GM12878 (cell line): ENCODE measurements around the gene ZMYND10. TPM values are rescaled to one million over a fixed set of nuclear protein-coding genes. Genes with fewer than 3 reads are reported as not detected.

Experiments used
- ATAC-seq: fragments of 200-7000 bp; cut with Tn5 transposase; 3 replicates; pipeline ENCODE4 v1.9.1; 2020; ENCODE audit warnings: mild to moderate bottlenecking, moderate library complexity
- BruUV-seq: library from RNA; stranded (reverse); fragments of 400-500 nt; replicated peaks from 2 replicates; lab custom pipeline; 2021; lab: Mats Ljungman, UMichigan
- CTCF ChIA-PET: fragments of 300-600 bp; sonication (Branson Sonifier 250); formaldehyde crosslinking; extraction: SDS; loops from one replicate; lab custom pipeline; 2021; ENCODE audit warnings: inconsistent platforms; lab: Yijun Ruan, JAX
- POLR2A ChIA-PET: fragments of 350-600 bp; formaldehyde crosslinking; extraction: SDS; loops from one replicate; lab custom pipeline; 2021; ENCODE audit warnings: inconsistent platforms; lab: Charles Lee
- RAD21 ChIA-PET: fragments of 300-600 bp; sonication (Branson Sonifier 250); formaldehyde crosslinking; loops from one replicate; lab custom pipeline; 2023; ENCODE audit warnings: antibody characterized with exemption; ENCODE audit not compliant: unreplicated experiment; lab: Charles Lee
- SMC1A ChIA-PET: fragments of 300-600 bp; sonication (Branson Sonifier 250); formaldehyde crosslinking; loops from one replicate; lab custom pipeline; 2023; ENCODE audit not compliant: unreplicated experiment, uncharacterized antibody; lab: Charles Lee
- DNase-seq: peaks from one replicate; pipeline ENCODE4 v3.0.0-alpha.2; 2011; ENCODE audit warnings: low read depth, low spot score
- FAIRE-seq: peaks from 3 replicates; lab custom pipeline; 2011; peaks lifted over from hg19 to GRCh38; lab: Jason Lieb, UNC
- H2AFZ ChIP-seq: 2 replicates; pipeline ENCODE4 v1.6.0; 2011; ENCODE audit warnings: low read depth, low read length, control low read depth; ENCODE audit not compliant: control insufficient read depth
- H3K27ac ChIP-seq: 2 replicates; pipeline ENCODE4 v1.5.1; 2011; ENCODE audit warnings: control low read depth; ENCODE audit not compliant: control insufficient read depth, insufficient read depth
- H3K27me3 ChIP-seq, 2 experiments: replicated peaks in 1 of 2; 2 replicates each; pipeline versions ENCODE4 v1.6.0 to v1.6.1; 2011; ENCODE audit warnings: low read length in 1 of 2; ENCODE audit not compliant: control insufficient read depth in 2 of 2, insufficient read depth in 2 of 2
- H3K36me3 ChIP-seq, 2 experiments: 2 replicates each; pipeline ENCODE4 v1.5.1; 2011; ENCODE audit warnings: low read length in 1 of 2; ENCODE audit not compliant: control insufficient read depth in 2 of 2, insufficient read depth in 2 of 2
- H3K4me1 ChIP-seq: 2 replicates; pipeline ENCODE4 v1.6.1; 2011; ENCODE audit warnings: mild to moderate bottlenecking, low read length, moderate library complexity, mixed read lengths; ENCODE audit not compliant: control insufficient read depth, insufficient read depth
- H3K4me2 ChIP-seq: 2 replicates; pipeline ENCODE4 v1.6.0; 2011; ENCODE audit warnings: control low read depth; ENCODE audit not compliant: control insufficient read depth, insufficient read depth
- H3K4me3 ChIP-seq: fragments of 200-600 bp; sonication (generic); 2 replicates; pipeline ENCODE4 v1.5.1; 2016
- H3K79me2 ChIP-seq: 2 replicates; pipeline ENCODE4 v1.6.0; 2011; ENCODE audit warnings: low read length; ENCODE audit not compliant: control insufficient read depth, insufficient read depth
- H3K9ac ChIP-seq: 2 replicates; pipeline ENCODE4 v1.8.0; 2011; ENCODE audit warnings: low read length, control low read depth, mixed read lengths; ENCODE audit not compliant: control insufficient read depth, insufficient read depth
- H3K9me3 ChIP-seq: replicated peaks from 3 replicates; pipeline ENCODE4 v1.5.1; 2011; ENCODE audit warnings: mild to moderate bottlenecking, low read length; ENCODE audit not compliant: control insufficient read depth, insufficient read depth
- H4K20me1 ChIP-seq: 2 replicates; pipeline ENCODE4 v1.6.0; 2011; ENCODE audit not compliant: control insufficient read depth, insufficient read depth
- CBX3 ChIP-seq: fragments of 200-600 bp; sonication (generic); IDR thresholded peaks from 2 replicates; pipeline ENCODE4 v1.6.1; 2016; ENCODE audit warnings: low read depth, borderline replicate concordance
- CBX5 ChIP-seq: sonication (generic); IDR thresholded peaks from 2 replicates; pipeline ENCODE4 v1.6.1; 2016; ENCODE audit warnings: low read depth, moderate library complexity, mild to moderate bottlenecking, inconsistent platforms
- CHD4 ChIP-seq: fragments of 200-600 bp; sonication (generic); IDR thresholded peaks from 2 replicates; pipeline ENCODE4 v1.6.1; 2016; ENCODE audit warnings: mild to moderate bottlenecking
- HCFC1 ChIP-seq: fragments of 150-350 bp; IDR thresholded peaks from 2 replicates; pipeline ENCODE4 v1.6.1; 2014; ENCODE audit warnings: low read length
- MYB ChIP-seq: fragments of 150-350 bp; IDR thresholded peaks from 2 replicates; pipeline ENCODE4 v1.6.1; 2014; ENCODE audit warnings: mild to moderate bottlenecking, low read depth, low read length, borderline replicate concordance
- PML ChIP-seq: IDR thresholded peaks from 2 replicates; pipeline ENCODE4 v1.6.1; 2012; ENCODE audit warnings: low read length, inconsistent platforms
- PRDM15 ChIP-seq: fragments of 450-650 bp; formaldehyde crosslinking; IDR thresholded peaks from 2 replicates; pipeline ENCODE4 v1.4.0; 2020; ENCODE audit warnings: mild to moderate bottlenecking, moderate library complexity
- RB1 ChIP-seq: fragments of 450-650 bp; formaldehyde crosslinking; IDR thresholded peaks from 2 replicates; pipeline ENCODE4 v1.6.1; 2017; ENCODE audit warnings: mild to moderate bottlenecking, borderline replicate concordance
- REST ChIP-seq: IDR thresholded peaks from 2 replicates; pipeline ENCODE4 v1.6.1; 2012; ENCODE audit warnings: mild to moderate bottlenecking, low read depth, low read length
- RFX5 ChIP-seq: IDR thresholded peaks from 2 replicates; pipeline ENCODE4 v1.6.1; 2011; ENCODE audit warnings: low read depth, low read length, improper control_type of control experiment
- SMC3 ChIP-seq: IDR thresholded peaks from 2 replicates; pipeline ENCODE4 v1.6.1; 2011; ENCODE audit warnings: low read length, improper control_type of control experiment, borderline replicate concordance
- SRF ChIP-seq, 2 experiments: IDR thresholded peaks; 2 replicates each; pipeline ENCODE4 v1.6.1; 2011; ENCODE audit warnings: low read depth in 2 of 2, low read length in 2 of 2, mild to moderate bottlenecking in 1 of 2, moderate library complexity in 1 of 2
- STAT1 ChIP-seq: fragments of 450-650 bp; conservative IDR thresholded peaks from 2 replicates; pipeline ENCODE4 v1.6.1; 2014; ENCODE audit warnings: antibody characterized with exemption, mild to moderate bottlenecking
- ZSCAN29 ChIP-seq: fragments of 450-650 bp; IDR thresholded peaks from 2 replicates; pipeline ENCODE4 v1.6.1; 2017; ENCODE audit warnings: mild to moderate bottlenecking, moderate library complexity
- WGBS: methylation state at CpG from one replicate; pipeline ENCODE4 v1.1.6; 2016; ENCODE audit warnings: low lambda C conversion rate; ENCODE audit not compliant: insufficient replicate concordance, insufficient coverage; ENCODE audit errors: missing lambda C conversion rate; 5-methylcytosine and 5-hydroxymethylcytosine counted together
- in situ Hi-C: fragments of 300-500 bp; cut with MboI; formaldehyde crosslinking; loops from 9 replicates; pipeline ENCODE4 v1.14.3; 2018; ENCODE audit warnings: mixed read lengths
- intact Hi-C: fragments of 100-400 bp; cut with micrococcal nuclease; formaldehyde crosslinking; loops from one replicate; pipeline ENCODE4 v1.14.2; 2022; ENCODE audit not compliant: unreplicated experiment
- polyA plus RNA-seq, 11 experiments: library from polyadenylated mRNA; depleted of rRNA in 4 of 11; unstranded in 6 of 11; stranded (reverse) in 5 of 11; fragments of >200 nt; fragmentation: Nextera tagmentation in 4 of 11; fragmentation: Illumina TruSeq in 1 of 11; extraction: Ambion mirVana in 4 of 11; extraction: Trizol in 1 of 11; gene quantifications; 1 replicate in 1 of 11; 2 replicates in 10 of 11; pipeline versions ENCODE4 v1.2.1 to v1.2.3, GENCODE V29; 2011 to 2016; ENCODE audit warnings: inconsistent platforms in 2 of 11, missing spikeins in 2 of 11, low read depth in 1 of 11
- total RNA-seq, 4 experiments: library from RNA; depleted of rRNA in 3 of 4; stranded (reverse); fragments of >200 nt in 3 of 4; fragmentation: Illumina TruSeq in 1 of 4; extraction: Trizol in 1 of 4; gene quantifications; 2 replicates each; pipeline versions ENCODE4 v1.2.1 to v1.2.3, GENCODE V29; 2013 to 2021
- TF ChIP-seq, protein P1 (sequence below): IDR thresholded peaks from 2 replicates; pipeline ENCODE4 v1.6.1; 2012; ENCODE audit warnings: low read depth, low read length, improper control_type of control experiment

Gene ZMYND10
- total and polyA plus RNA-seq, 10 of the 15 experiments (the other 5 are each of a cell fraction or from before 2014, with no cell fraction given): 0.11 to 1.0 (median 0.37) TPM

GRCh38 chr3:50325497-50326181 is 19.9 kb downstream of the ZMYND10 start (continued):
- TF ChIP-seq, protein P1, sequence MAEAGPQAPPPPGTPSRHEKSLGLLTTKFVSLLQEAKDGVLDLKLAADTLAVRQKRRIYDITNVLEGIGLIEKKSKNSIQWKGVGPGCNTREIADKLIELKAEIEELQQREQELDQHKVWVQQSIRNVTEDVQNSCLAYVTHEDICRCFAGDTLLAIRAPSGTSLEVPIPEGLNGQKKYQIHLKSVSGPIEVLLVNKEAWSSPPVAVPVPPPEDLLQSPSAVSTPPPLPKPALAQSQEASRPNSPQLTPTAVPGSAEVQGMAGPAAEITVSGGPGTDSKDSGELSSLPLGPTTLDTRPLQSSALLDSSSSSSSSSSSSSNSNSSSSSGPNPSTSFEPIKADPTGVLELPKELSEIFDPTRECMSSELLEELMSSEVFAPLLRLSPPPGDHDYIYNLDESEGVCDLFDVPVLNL: no peak
- TF ChIP-seq SMC3 (no peak), MYB (no peak), ZSCAN29 (no peak), CBX3 (no peak), PML (no peak)

- no peak for ATAC-seq
- POLR2A ChIA-PET: interaction anchor here (1.0 kb wide), 1 partner anchor 12 kb away, joined by 3 read pairs; no protein-coding TSS in a partner anchor
- intact Hi-C loops: no loop called here
Measured at GRCh38 chr3:50325113-50325480, 20.4 kb downstream of the ZMYND10 start.

More at GRCh38 chr3:50325113-50325480, 20.4 kb downstream of the ZMYND10 start:
- no peaks in the 10 kb centered on the region for H3K9me3 ChIP-seq
- no peak for FAIRE-seq
- no peaks in the 10 kb centered on the region for H3K27me3 ChIP-seq
- in situ Hi-C loops: no loop called here
- H3K4me2 ChIP-seq: no peak overlapping the region
- no peak overlapping the region for H3K4me3 ChIP-seq
- TF ChIP-seq PRDM15 (CRISPR knock-in tag) (no peak), SRF (IDR thresholded peaks at IDR 0.05; ENCODE audit: low read depth in 2 of 2, low read length in 2 of 2) (no peak), CHD4 (no peak), HCFC1 (no peak), RB1 (no peak), PML (no peak), RFX5 (no peak), CBX5 (no peak), REST (no peak), STAT1 (no peak)
- TF ChIP-seq, all 136 proteins: peak for 0
- H3K27ac ChIP-seq: no peak overlapping the region
- no peak overlapping the region for H2AFZ ChIP-seq
- H3K4me1 ChIP-seq: peaks cover 15% of the 10 kb centered on the region
- peaks cover 19% of the 10 kb centered on the region for H3K79me2 ChIP-seq
- BruUV-seq: no TSS peak
- ChIA-PET SMC1A (no interaction called here), RAD21 (interaction anchor here (1.5 to 2.3 kb wide), 3 partner anchors 12 to 47 kb away, joined by 3 to 6 read pairs (median 5); partner anchors contain the start of genes IFRD2 and LSMEM2), CTCF (interaction anchor here (0.5 to 5.1 kb wide), 10 partner anchors 9 to 131 kb away, joined by 3 to 72 read pairs (median 7); partner anchors contain the start of genes HYAL1, HYAL3, IFRD2 and LSMEM2)
- peaks cover 7% of the 10 kb centered on the region in 2 experiments for H3K36me3 ChIP-seq
- no peak overlapping the region for H3K9ac ChIP-seq
- H4K20me1 ChIP-seq: no peaks in the 10 kb centered on the region
- no peak for DNase-seq
- 49% methylated on average over 2 of the region's 2 CpGs for WGBS
